A549 (cell line): Measurements from ENCODE around the gene SCYGR1. TPM values are rescaled to one million over a fixed set of nuclear protein-coding genes. Genes with fewer than 3 reads are reported as not detected.
"Not testable (repeated sequence)": the region's sequence is repeated elsewhere in the genome, so short reads cannot be mapped to it uniquely, and the experiment has no call there.

ENCODE experiments used
- ATAC-seq, 2 experiments: fragments of 200-7000 bp in 1 of 2; fragments of >200 bp in 1 of 2; cut with Nextera tagmentation in 1 of 2; cut with Tn5 transposase in 1 of 2; 3 replicates each; pipeline versions ENCODE4 v1.8.0 to v1.9.1; 2018 to 2020; ENCODE audit warnings: mild to moderate bottlenecking in 1 of 2, moderate library complexity in 1 of 2
- CTCF ChIA-PET: fragments of 300-600 bp; sonication (Branson Sonifier 250); formaldehyde crosslinking; extraction: SDS; loops from one replicate; lab custom pipeline; 2021; ENCODE audit warnings: antibody characterized with exemption, inconsistent platforms; lab: Yijun Ruan, JAX
- POLR2A ChIA-PET: fragments of 350-600 bp; formaldehyde crosslinking; extraction: SDS; loops from one replicate; lab custom pipeline; 2021; ENCODE audit warnings: antibody characterized with exemption, inconsistent platforms; lab: Yijun Ruan, JAX
- DNase-seq, 2 experiments: peaks; one replicate each; pipeline versions ENCODE4 v3.0.0 to v3.0.0-alpha.2; 2011 to 2016; ENCODE audit warnings: low read depth in 1 of 2, low spot score in 1 of 2
- FAIRE-seq: peaks from 2 replicates; lab custom pipeline; 2011; peaks lifted over from hg19 to GRCh38; lab: Jason Lieb, UNC
- H3K27ac ChIP-seq, 2 experiments: fragments of >200 bp; sonication (Bioruptor Twin); formaldehyde crosslinking; 3 replicates each; pipeline ENCODE4 v1.5.1; 2016 to 2017
- H3K4me1 ChIP-seq: fragments of >200 bp; sonication (Bioruptor Twin); formaldehyde crosslinking; 3 replicates; pipeline ENCODE4 v1.6.1; 2016
- H3K4me2 ChIP-seq: fragments of >200 bp; sonication (Bioruptor Twin); formaldehyde crosslinking; 3 replicates; pipeline ENCODE4 v1.6.1; 2016
- H3K4me3 ChIP-seq: fragments of >200 bp; sonication (Bioruptor Twin); formaldehyde crosslinking; 3 replicates; pipeline ENCODE4 v1.5.1; 2016
- H3K9me3 ChIP-seq: fragments of >200 bp; sonication (Bioruptor Twin); formaldehyde crosslinking; 3 replicates; pipeline ENCODE4 v1.6.1; 2016
- CBX8 ChIP-seq: fragments of 200-600 bp; sonication (generic); IDR thresholded peaks from 2 replicates; pipeline ENCODE4 v1.6.1; 2016
- CEBPB ChIP-seq, 2 experiments: fragments of >200 bp in 1 of 2; sonication (Bioruptor Twin) in 1 of 2; formaldehyde crosslinking in 1 of 2; IDR thresholded peaks; 2 replicates each; pipeline ENCODE4 v1.6.1; 2012 to 2016
- CHD4 ChIP-seq: fragments of 200-600 bp; sonication (generic); IDR thresholded peaks from 2 replicates; pipeline ENCODE4 v1.6.1; 2016; ENCODE audit warnings: antibody characterized with exemption, mild to moderate bottlenecking, borderline replicate concordance
- EHMT2 ChIP-seq: fragments of 200-600 bp; sonication (generic); IDR thresholded peaks from 2 replicates; pipeline ENCODE4 v1.6.1; 2016; ENCODE audit warnings: antibody characterized with exemption, low read depth, mild to moderate bottlenecking, moderate library complexity
- ESRRA ChIP-seq: fragments of 150-350 bp; IDR thresholded peaks from 2 replicates; pipeline ENCODE4 v1.6.1; 2014; ENCODE audit warnings: mild to moderate bottlenecking, low read length, borderline replicate concordance
- HDAC2 ChIP-seq: fragments of 200-600 bp; sonication (generic); IDR thresholded peaks from 2 replicates; pipeline ENCODE4 v1.6.1; 2016
- HOXB5 ChIP-seq: fragments of 250-450 bp; sonication (Bioruptor Pico); IDR thresholded peaks from 2 replicates; pipeline ENCODE4 v1.5.0; 2020; ENCODE audit warnings: mild to moderate bottlenecking, moderate library complexity
- JUN ChIP-seq, 2 experiments: fragments of >200 bp; sonication (Bioruptor Twin); formaldehyde crosslinking; IDR thresholded peaks; 2 replicates in 1 of 2; 3 replicates in 1 of 2; pipeline ENCODE4 v1.6.1; 2016 to 2017
- KDM5A ChIP-seq: fragments of 200-600 bp; sonication (generic); IDR thresholded peaks from 2 replicates; pipeline ENCODE4 v1.6.1; 2016; ENCODE audit warnings: antibody characterized with exemption, mild to moderate bottlenecking
- MAFK ChIP-seq: fragments of 450-650 bp; IDR thresholded peaks from 2 replicates; pipeline ENCODE4 v1.6.1; 2014; ENCODE audit not compliant: partially characterized antibody
- MAZ ChIP-seq: fragments of 150-350 bp; IDR thresholded peaks from 2 replicates; pipeline ENCODE4 v1.6.1; 2014; ENCODE audit warnings: antibody characterized with exemption, low read depth, low read length, borderline replicate concordance
- NPAS2 ChIP-seq: fragments of 250-450 bp; sonication (Bioruptor Pico); IDR thresholded peaks from 2 replicates; pipeline ENCODE4 v1.8.0; 2022; ENCODE audit warnings: mild to moderate bottlenecking, moderate library complexity, borderline replicate concordance
- NR3C1 ChIP-seq: fragments of >200 bp; sonication (Bioruptor Twin); formaldehyde crosslinking; IDR thresholded peaks from 3 replicates; pipeline ENCODE4 v1.6.1; 2017
- RAD21 ChIP-seq, 2 experiments: fragments of >200 bp in 1 of 2; sonication (Bioruptor Twin) in 1 of 2; formaldehyde crosslinking in 1 of 2; IDR thresholded peaks in 1 of 2; conservative IDR thresholded peaks in 1 of 2; 2 replicates in 1 of 2; 3 replicates in 1 of 2; pipeline ENCODE4 v1.6.1; 2012 to 2018; ENCODE audit warnings: inconsistent platforms in 1 of 2
- RARB ChIP-seq: fragments of 250-450 bp; sonication (Bioruptor Pico); IDR thresholded peaks from 2 replicates; pipeline ENCODE4 v1.8.0; 2021; ENCODE audit warnings: mild to moderate bottlenecking, moderate library complexity
- RNF2 ChIP-seq: fragments of 200-600 bp; sonication (generic); IDR thresholded peaks from 2 replicates; pipeline ENCODE4 v1.6.1; 2016; ENCODE audit warnings: low read depth, mild to moderate bottlenecking, antibody characterized with exemption, moderate library complexity, borderline replicate concordance
- SMC3 ChIP-seq: fragments of >200 bp; sonication (Bioruptor Twin); formaldehyde crosslinking; IDR thresholded peaks from 3 replicates; pipeline ENCODE4 v1.6.1; 2018; ENCODE audit warnings: inconsistent platforms
- TFCP2L1 ChIP-seq: fragments of 250-450 bp; sonication (Bioruptor Pico); IDR thresholded peaks from 2 replicates; pipeline ENCODE4 v1.5.0; 2021; ENCODE audit warnings: mild to moderate bottlenecking
- TP53 ChIP-seq: fragments of 250-450 bp; sonication (Bioruptor Pico); IDR thresholded peaks from 2 replicates; pipeline ENCODE4 v1.5.0; 2021; ENCODE audit warnings: mild to moderate bottlenecking, moderate library complexity
- WGBS: methylation state at CpG from one replicate; pipeline ENCODE4 v1.1.6; 2017; ENCODE audit errors: missing lambda C conversion rate; 5-methylcytosine and 5-hydroxymethylcytosine counted together
- polyA plus RNA-seq, 4 experiments: library from polyadenylated mRNA; depleted of rRNA in 3 of 4; stranded (reverse); fragments of >200 nt; fragmentation: RNase III in 1 of 4; extraction: RNeasy Plus Mini Kit Qiagen cat#74134 plus additional on column Dnase treatment in 1 of 4; gene quantifications; 2 replicates in 3 of 4; 3 replicates in 1 of 4; pipeline ENCODE4 v1.2.3, GENCODE V29; 2011 to 2017
- TF ChIP-seq, protein P1 (sequence below): fragments of 250-450 bp; sonication (Bioruptor Pico); IDR thresholded peaks from 2 replicates; pipeline ENCODE4 v1.5.0; 2020; ENCODE audit warnings: low read depth, mild to moderate bottlenecking, moderate library complexity
- TF ChIP-seq, protein P2 (sequence below): IDR thresholded peaks from 2 replicates; pipeline ENCODE4 v1.6.1; 2012; ENCODE audit warnings: low read depth, borderline replicate concordance
- TF ChIP-seq, protein P3 (sequence below): fragments of >200 bp; sonication (Bioruptor Twin); formaldehyde crosslinking; IDR thresholded peaks from 3 replicates; pipeline ENCODE4 v1.6.1; 2016
- TF ChIP-seq, protein P4 (sequence below): fragments of >200 bp; sonication (Bioruptor Twin); formaldehyde crosslinking; IDR thresholded peaks from 2 replicates; pipeline ENCODE4 v1.6.1; 2016
- TF ChIP-seq, protein P5 (sequence below): fragments of >200 bp; sonication (Bioruptor Twin); formaldehyde crosslinking; IDR thresholded peaks from 3 replicates; pipeline ENCODE4 v1.5.1; 2016

SCYGR1 gene
- polyA plus RNA-seq, 2 of the 4 experiments (the other 2 are of a cell fraction), result not detected

DNA sequence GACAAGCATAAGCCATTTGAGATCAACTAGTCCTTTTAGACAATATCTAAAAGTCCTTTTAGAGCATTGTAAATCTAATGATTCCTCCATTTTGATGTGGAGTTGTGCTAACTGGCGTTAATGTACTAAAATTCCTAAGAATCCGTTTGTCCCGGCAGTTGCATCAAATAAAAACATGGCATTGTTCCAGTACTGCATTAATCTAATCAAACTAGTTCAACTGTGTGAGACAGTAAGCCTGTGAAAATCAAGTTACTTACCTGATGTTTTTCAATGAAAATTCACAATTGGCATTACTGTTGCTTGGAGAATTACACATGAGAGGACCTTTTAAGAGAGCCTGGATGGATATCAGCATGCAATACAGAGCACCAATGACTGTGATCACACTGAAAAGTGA, 21.9 kb downstream of the SCYGR1 start:
- no peak for DNase-seq
- no peak for ATAC-seq
- Histone ChIP-seq H3K4me2 (peak overlapping the region; percentile 57), H3K4me1 (peaks cover 67% of the 10 kb centered on the region), H3K9me3 (no peaks in the 10 kb centered on the region), H3K27ac (peak overlapping the region; percentile 80 to 89), H3K4me3 (no peak overlapping the region)
- ChIA-PET POLR2A (interaction anchor here (0.7 kb wide), 1 partner anchor 11 kb away, joined by 6 read pairs; no protein-coding TSS in a partner anchor), CTCF (no interaction called here)
- FAIRE-seq, result no peak
- TF ChIP-seq NPAS2 (CRISPR knock-in tag) (no peak), CEBPB (IDR thresholded peaks at IDR 0.05) (no peak), RNF2 (no peak), TP53 (CRISPR knock-in tag) (no peak), MAZ (no peak), ESRRA (no peak), RARB (CRISPR knock-in tag) (no peak), TFCP2L1 (CRISPR knock-in tag) (no peak), MAFK (no peak), KDM5A (no peak)
- TF ChIP-seq, protein P1, sequence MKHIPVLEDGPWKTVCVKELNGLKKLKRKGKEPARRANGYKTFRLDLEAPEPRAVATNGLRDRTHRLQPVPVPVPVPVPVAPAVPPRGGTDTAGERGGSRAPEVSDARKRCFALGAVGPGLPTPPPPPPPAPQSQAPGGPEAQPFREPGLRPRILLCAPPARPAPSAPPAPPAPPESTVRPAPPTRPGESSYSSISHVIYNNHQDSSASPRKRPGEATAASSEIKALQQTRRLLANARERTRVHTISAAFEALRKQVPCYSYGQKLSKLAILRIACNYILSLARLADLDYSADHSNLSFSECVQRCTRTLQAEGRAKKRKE (CRISPR knock-in tag), result no peak
- TF ChIP-seq, protein P2, sequence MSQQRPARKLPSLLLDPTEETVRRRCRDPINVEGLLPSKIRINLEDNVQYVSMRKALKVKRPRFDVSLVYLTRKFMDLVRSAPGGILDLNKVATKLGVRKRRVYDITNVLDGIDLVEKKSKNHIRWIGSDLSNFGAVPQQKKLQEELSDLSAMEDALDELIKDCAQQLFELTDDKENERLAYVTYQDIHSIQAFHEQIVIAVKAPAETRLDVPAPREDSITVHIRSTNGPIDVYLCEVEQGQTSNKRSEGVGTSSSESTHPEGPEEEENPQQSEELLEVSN, result no peak
- TF ChIP-seq, protein P3, sequence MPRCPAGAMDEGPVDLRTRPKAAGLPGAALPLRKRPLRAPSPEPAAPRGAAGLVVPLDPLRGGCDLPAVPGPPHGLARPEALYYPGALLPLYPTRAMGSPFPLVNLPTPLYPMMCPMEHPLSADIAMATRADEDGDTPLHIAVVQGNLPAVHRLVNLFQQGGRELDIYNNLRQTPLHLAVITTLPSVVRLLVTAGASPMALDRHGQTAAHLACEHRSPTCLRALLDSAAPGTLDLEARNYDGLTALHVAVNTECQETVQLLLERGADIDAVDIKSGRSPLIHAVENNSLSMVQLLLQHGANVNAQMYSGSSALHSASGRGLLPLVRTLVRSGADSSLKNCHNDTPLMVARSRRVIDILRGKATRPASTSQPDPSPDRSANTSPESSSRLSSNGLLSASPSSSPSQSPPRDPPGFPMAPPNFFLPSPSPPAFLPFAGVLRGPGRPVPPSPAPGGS, result no peak
- 65% methylated on average over 3 of the region's 3 CpGs for WGBS

DNA sequence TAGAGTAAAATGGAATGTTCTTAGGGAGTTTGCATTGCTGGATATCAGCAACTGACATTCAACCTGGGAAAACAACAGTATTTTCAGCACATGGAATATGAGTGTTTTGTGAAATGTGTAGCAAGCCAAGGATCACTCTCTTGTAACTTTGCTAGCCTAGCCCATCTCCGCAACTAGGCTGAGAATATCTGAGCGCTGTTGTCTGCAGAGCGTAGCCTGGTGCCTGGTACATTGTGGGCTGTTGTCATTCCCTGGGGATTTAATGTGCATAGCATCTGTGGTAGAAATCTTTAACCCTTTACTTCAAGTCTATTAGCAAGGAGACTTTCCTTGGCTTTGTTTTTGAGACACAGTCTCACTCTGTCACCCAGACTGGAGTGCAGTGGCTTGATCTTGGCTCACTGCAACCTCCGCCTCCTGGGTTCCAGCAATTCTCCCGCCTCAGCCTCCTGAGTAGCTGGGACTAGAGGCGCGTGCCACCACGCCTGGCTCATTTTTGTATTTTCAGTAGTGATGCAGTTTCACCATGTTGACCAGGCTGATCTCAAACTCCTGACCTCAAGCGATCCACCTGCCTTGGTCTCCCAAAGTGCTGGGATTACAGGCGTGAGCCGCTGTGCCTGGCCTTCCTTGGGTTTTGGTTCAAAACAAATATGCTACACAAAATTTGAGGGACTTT, 23.0 kb downstream of the SCYGR1 start:
- WGBS, result 88% methylated on average over 11 of the region's 11 CpGs
- peak overlapping the region; percentile 80 for H3K27ac ChIP-seq
- H3K4me3 ChIP-seq, H3K9me3 ChIP-seq, H3K4me2 ChIP-seq, FAIRE-seq, DNase-seq, ATAC-seq, POLR2A ChIA-PET: not testable (repeated sequence)
- peaks cover 57% of the 10 kb centered on the region for H3K4me1 ChIP-seq
- CTCF ChIA-PET, result interaction anchor here (0.6 kb wide), 1 partner anchor 25 kb away, joined by 3 read pairs; no protein-coding TSS in a partner anchor

DNA sequence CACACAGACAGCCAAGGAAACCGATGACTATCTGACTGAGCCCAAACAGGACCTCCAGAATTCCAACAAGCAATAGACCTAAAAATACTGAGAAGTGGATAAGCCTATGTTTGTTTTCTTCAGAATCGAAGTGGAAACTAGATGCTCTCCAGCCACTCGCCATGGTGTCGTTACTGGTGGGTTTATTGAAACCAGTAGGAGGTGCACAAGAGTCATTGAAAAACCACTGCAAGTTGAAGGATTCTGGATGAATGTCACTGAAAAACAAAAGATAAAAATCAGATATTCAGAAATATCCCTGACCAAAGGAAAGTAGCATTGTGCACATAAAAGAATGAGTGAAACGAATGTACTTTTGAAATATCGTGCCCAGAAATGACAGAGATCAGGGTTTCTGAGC, 24.0 kb downstream of the SCYGR1 start:
- peak in 1 of 2 experiments; percentile 60 for DNase-seq
- TF ChIP-seq JUN (IDR thresholded peaks at IDR 0.05), result no peak
- TF ChIP-seq HOXB5 (CRISPR knock-in tag), result 0 out of 2 replicates have a peak, but pooled peaks have one; percentile 28
- no peak for TF ChIP-seq CHD4
- TF ChIP-seq RAD21 (conservative IDR thresholded peaks at IDR 0.05 in 1 of 2, IDR thresholded peaks at IDR 0.05 in 1 of 2), result peak; percentile 57 to 73
- TF ChIP-seq HDAC2, result no peak
- TF ChIP-seq, protein P4, sequence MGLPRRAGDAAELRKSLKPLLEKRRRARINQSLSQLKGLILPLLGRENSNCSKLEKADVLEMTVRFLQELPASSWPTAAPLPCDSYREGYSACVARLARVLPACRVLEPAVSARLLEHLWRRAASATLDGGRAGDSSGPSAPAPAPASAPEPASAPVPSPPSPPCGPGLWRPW, result no peak
- no peak for TF ChIP-seq NR3C1
- TF ChIP-seq TP53 (CRISPR knock-in tag), result no peak
- TF ChIP-seq ESRRA, result no peak
- peak; percentile 71 for TF ChIP-seq EHMT2
- TF ChIP-seq RNF2, result no peak
- no peak for TF ChIP-seq NPAS2 (CRISPR knock-in tag)
- TF ChIP-seq, protein P5, sequence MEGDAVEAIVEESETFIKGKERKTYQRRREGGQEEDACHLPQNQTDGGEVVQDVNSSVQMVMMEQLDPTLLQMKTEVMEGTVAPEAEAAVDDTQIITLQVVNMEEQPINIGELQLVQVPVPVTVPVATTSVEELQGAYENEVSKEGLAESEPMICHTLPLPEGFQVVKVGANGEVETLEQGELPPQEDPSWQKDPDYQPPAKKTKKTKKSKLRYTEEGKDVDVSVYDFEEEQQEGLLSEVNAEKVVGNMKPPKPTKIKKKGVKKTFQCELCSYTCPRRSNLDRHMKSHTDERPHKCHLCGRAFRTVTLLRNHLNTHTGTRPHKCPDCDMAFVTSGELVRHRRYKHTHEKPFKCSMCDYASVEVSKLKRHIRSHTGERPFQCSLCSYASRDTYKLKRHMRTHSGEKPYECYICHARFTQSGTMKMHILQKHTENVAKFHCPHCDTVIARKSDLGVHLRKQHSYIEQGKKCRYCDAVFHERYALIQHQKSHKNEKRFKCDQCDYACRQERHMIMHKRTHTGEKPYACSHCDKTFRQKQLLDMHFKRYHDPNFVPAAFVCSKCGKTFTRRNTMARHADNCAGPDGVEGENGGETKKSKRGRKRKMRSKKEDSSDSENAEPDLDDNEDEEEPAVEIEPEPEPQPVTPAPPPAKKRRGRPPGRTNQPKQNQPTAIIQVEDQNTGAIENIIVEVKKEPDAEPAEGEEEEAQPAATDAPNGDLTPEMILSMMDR, result peak; percentile 49; the same call in 2 of the 3 replicates
- TF ChIP-seq CBX8, result no peak
- TF ChIP-seq SMC3, result 0 out of 3 replicates have a peak, but pooled peaks have one; percentile 20

More for the DNA sequence above, 24.0 kb downstream of the SCYGR1 start:
- FAIRE-seq (no peak), ATAC-seq (no peak)
- Histone ChIP-seq H3K4me1 (peaks cover 47% of the 10 kb centered on the region), H3K9me3 (no peaks in the 10 kb centered on the region), H3K4me3 (no peak overlapping the region), H3K27ac (peak overlapping the region; percentile 80), H3K4me2 (no peak overlapping the region)
- ChIA-PET POLR2A (no interaction called here), CTCF (no interaction called here)
- 75% methylated on average over 6 of the region's 6 CpGs for WGBS
